Psoas muscle (tissue), 8 donors: ENCODE results near the gene MATN1. TPM values are rescaled to one million over a fixed set of nuclear protein-coding genes. Genes with fewer than 3 reads are reported as not detected.

ENCODE experiments used
- ATAC-seq, 4 donors: fragments of 200-7000 bp; cut with Tn5 transposase; one replicate each; pipeline ENCODE4 v1.9.1; 2020; ENCODE audit warnings: moderate library complexity in 3 of 4, mild to moderate bottlenecking in 2 of 4
- DNase-seq, 2 donors: peaks; one replicate each; pipeline ENCODE4 v3.0.0-alpha.2; 2020
- H3K27ac ChIP-seq: fragments of 200-600 bp; one replicate; pipeline ENCODE4 v1.8.0; 2022
- H3K27me3 ChIP-seq, 3 donors: fragments of 200-600 bp in 1 of 3; one replicate each; pipeline versions ENCODE4 v1.6.1 to v1.8.0; 2013 to 2022; ENCODE audit warnings: low read length in 2 of 3, mild to moderate bottlenecking in 2 of 3, moderate library complexity in 1 of 3; ENCODE audit not compliant: insufficient read depth in 3 of 3
- H3K36me3 ChIP-seq, 2 donors: fragments of 200-600 bp in 1 of 2; one replicate each; pipeline versions ENCODE4 v1.6.1 to v1.8.0; 2013 to 2022; ENCODE audit warnings: low read depth in 1 of 2, mild to moderate bottlenecking in 1 of 2, moderate library complexity in 1 of 2; ENCODE audit not compliant: insufficient read depth in 1 of 2
- H3K4me1 ChIP-seq: fragments of 200-600 bp; one replicate; pipeline ENCODE4 v1.8.0; 2022
- H3K4me3 ChIP-seq: fragments of 200-600 bp; one replicate; pipeline ENCODE4 v1.8.0; 2022; ENCODE audit warnings: mild to moderate bottlenecking
- H3K9me3 ChIP-seq: fragments of 200-600 bp; one replicate; pipeline ENCODE4 v1.8.0; 2022
- WGBS, 3 donors: extraction: QIAGEN DNeasy Blood & Tissue Kit; methylation state at CpG; one replicate each; pipeline versions ENCODE4 v1.1.6 to v1.1.7; 2013; 5-methylcytosine and 5-hydroxymethylcytosine counted together
- intact Hi-C, 2 donors: fragments of 100-400 bp; cut with DNase I; formaldehyde crosslinking; loops; one replicate each; pipeline versions ENCODE4 v1.11.0 to v1.14.2; 2022
- polyA plus RNA-seq, 3 donors: library from polyadenylated mRNA; stranded (reverse); fragments of 200-250 nt; gene quantifications; one replicate each; pipeline ENCODE4 v1.2.3, GENCODE V29; 2013
- total RNA-seq, 4 donors: library from RNA; stranded (reverse); fragmentation: NEBNext Ultra II Directional in 2 of 4; extraction: Animal tissue kit (Norgen Biotek cat#: 25700) in 2 of 4; gene quantifications; one replicate each; pipeline versions ENCODE4 v1.2.1 to v1.2.4, GENCODE V29; 2021 to 2023
- TF ChIP-seq, protein P1 (sequence below): fragments of 200-600 bp; IDR thresholded peaks from one replicate; pipeline ENCODE4 v1.8.0; 2022; ENCODE audit warnings: antibody characterized with exemption
- donor health status: healthy with polysubstance abuse.
- donor health status: DM: no; HTN: no; CAD: no; lungs with moderate emphysema.
- donor health status: Bipolar disorder and iron deficiency.
- donor health status: healthy.
- donor health status: DM: yes; HTN: yes; CAD: no.
- donor health status: DM: no; HTN: no; CAD: no.
- donor health status: DM: no; HTN: no; CAD: no.
- donor health status: DM: yes; HTN: yes; CAD: no.

Gene MATN1
- total and polyA plus RNA-seq, 7 donors = 0.03 to 0.07 (median 0.04) TPM; not detected in 4

DNA sequence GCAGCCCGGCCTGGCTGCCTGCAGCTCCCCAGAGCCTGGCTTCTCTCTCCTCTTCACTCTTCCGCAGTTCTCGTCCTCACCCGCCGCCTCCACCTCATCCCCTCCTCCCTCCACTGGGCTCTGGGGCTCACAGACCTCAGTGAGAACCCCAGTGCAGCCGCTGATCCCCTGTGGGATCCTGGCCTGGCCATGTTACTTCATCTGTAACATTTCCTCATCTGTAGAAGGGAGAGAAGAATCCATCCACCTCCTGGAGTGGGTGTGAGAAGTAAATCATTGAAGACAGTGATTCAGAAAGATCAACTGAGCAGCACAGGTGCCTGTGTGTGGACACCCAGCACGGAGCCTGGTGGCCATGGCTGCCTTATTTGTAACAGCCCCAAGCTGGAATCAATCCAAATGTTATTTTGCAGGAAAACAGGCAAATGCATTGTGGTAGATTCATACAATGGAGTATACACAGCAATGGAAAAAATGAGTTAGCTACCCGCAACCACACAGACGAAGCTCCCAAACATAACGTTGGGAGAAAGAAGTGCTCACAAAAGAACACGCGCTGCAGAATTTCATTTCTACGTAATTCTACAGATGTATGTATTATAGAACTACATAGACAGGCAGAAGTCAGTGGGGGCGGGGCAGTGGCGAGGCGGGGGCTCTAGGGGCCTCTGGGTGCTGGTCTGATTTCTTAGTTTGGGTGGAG lies 25.5 kb upstream of the MATN1 start:
- Histone ChIP-seq H3K27ac (no peak overlapping the region), H3K4me1 (no peaks in the 10 kb centered on the region), H3K9me3 (no peaks in the 10 kb centered on the region), H3K27me3 (peaks cover 0 to 2% (median 0%) of the 10 kb centered on the region in 3 donors), H3K36me3 (no peaks in the 10 kb centered on the region), H3K4me3 (no peak overlapping the region)
- WGBS, 3 donors = 68 to 78% (median 72%) methylated on average over 15 to 16 of the region's 16 CpGs
- TF ChIP-seq, protein P1, sequence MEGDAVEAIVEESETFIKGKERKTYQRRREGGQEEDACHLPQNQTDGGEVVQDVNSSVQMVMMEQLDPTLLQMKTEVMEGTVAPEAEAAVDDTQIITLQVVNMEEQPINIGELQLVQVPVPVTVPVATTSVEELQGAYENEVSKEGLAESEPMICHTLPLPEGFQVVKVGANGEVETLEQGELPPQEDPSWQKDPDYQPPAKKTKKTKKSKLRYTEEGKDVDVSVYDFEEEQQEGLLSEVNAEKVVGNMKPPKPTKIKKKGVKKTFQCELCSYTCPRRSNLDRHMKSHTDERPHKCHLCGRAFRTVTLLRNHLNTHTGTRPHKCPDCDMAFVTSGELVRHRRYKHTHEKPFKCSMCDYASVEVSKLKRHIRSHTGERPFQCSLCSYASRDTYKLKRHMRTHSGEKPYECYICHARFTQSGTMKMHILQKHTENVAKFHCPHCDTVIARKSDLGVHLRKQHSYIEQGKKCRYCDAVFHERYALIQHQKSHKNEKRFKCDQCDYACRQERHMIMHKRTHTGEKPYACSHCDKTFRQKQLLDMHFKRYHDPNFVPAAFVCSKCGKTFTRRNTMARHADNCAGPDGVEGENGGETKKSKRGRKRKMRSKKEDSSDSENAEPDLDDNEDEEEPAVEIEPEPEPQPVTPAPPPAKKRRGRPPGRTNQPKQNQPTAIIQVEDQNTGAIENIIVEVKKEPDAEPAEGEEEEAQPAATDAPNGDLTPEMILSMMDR = no peak
- intact Hi-C loops = no loop called here
- ATAC-seq (no peak), DNase-seq (no peak)

DNA sequence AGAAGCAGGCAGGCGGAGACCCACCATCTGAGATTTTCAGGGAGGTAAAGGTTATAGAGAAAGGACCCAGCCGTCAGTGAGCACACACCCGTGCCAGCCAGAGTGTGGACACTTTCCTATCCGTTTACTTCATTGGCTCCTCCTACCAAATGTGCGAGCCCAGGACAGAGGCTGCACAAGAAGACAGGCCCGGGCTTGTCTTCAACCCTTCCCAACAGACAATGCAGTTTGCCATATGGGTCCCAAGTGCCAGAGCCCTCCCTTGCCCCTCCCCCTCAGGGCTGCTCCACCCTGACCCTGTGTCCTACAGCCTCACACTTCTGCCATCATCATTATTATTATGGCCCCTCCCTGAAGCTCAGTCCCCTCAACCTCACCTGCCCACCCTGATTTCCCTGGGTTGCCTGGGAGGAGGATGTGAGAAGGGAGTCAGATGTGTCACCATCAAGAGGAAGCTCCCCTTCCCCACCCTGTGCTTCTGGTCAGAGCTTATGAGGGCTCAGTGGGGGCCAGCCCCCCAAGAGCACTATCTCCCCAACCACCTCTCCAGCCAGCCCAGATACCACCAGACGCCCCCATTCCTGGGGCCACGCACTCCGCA lies 24.8 kb upstream of the MATN1 start:
- H3K36me3 ChIP-seq = no peaks in the 10 kb centered on the region
- H3K4me3 ChIP-seq = no peak overlapping the region
- H3K4me1 ChIP-seq = no peaks in the 10 kb centered on the region
- H3K9me3 ChIP-seq = no peaks in the 10 kb centered on the region
- TF ChIP-seq, protein P1 = no peak
- no peak overlapping the region for H3K27ac ChIP-seq
- DNase-seq (no peak), ATAC-seq (no peak)
- intact Hi-C loops = no loop called here
- H3K27me3 ChIP-seq = peaks cover 0 to 2% (median 0%) of the 10 kb centered on the region in 3 donors
- WGBS, 3 donors = 51 to 69% (median 61%) methylated on average over 9 of the region's 9 CpGs

DNA sequence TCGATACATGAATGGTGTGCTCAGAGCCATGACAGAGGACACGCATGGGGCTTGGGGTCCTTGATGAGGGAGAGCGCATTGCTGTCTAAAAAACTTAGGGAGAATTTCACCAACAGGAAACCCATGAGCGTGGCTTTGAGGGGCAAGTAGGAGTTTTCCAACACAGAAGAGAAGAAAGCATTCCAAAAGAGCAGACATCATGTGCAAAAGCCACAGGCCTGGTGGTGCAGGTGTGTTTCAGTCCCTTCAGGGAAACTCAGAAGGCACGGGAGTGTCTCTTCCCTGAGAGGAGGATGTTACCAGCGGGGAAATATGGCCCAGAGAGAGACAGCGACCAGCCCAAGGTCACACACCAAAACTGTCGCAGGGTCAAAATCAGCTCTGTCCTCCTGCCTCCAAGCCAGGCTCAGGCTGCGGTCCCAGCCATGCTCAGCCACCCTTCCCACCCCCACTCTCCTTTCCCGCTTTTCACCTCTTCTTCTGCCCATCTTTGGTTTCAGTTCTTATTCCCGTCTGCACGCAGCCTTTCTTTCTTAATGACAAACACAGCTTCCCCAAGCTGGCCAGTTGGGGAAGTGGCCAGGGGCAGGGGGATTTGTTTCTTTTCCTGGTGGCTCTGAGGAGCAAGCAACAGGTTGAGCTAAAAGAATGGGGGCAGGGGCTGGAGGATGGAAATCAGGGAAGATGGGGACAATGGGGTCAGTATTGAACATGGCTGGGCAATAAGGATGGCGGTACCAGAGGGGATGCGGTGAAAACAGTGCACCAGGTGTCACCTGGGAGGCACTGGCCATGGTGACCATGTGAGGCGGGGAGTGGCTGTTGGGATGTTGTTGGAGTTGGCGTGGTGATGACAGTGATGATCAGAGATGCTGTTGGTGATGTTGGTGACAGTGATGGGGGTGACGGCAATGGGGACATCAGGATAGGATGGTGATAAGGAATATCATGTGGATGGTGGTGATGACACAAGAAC lies 23.9 kb upstream of the MATN1 start:
- ATAC-seq = no peak
- Histone ChIP-seq H3K27ac (no peak overlapping the region), H3K9me3 (no peaks in the 10 kb centered on the region), H3K4me3 (no peak overlapping the region), H3K36me3 (no peaks in the 10 kb centered on the region), H3K27me3 (peaks cover 0 to 2% (median 0%) of the 10 kb centered on the region in 3 donors), H3K4me1 (no peaks in the 10 kb centered on the region)
- TF ChIP-seq, protein P1 = no peak
- intact Hi-C loops = no loop called here
- no peak for DNase-seq
- 88 to 97% (median 94%) methylated on average over 17 of the region's 17 CpGs for WGBS, 3 donors

DNA sequence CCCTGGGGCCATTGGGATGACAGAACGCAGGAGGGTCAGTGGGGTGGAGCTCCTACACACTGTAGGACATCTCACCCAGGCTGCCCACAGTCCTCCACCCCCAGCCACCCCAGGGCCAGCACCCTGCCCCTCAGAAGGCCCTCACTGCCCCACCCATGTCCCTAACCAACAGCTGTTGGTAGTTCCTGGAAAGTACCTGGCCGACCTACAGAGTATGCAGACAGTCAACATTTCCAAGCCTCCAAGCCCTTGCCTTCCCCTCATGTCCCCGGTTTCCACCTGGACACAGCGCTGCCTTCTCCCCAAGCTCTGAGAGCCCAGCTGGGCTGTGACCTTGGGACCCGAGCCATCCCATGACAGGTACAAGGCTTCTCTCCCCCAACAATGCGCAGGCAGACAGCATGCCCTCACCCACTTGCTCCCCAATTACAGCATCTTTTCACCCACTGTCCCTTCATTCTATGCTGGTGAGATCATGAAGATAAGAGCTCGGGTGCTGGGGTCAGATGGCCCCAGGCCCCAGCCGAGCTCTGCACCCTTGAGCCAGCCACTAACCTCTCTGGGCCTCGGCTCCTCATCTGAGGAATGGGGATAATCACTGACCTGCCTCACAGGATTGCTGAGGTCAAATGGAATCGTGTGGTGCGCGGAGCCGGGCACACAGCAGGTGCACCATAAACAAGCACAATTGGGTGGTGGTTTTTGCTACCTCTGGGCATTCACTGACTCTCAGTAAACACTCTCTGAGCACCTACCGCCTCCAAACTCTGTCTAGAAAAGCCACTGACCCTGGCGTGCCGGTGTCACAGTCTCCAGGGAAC lies 23.0 kb upstream of the MATN1 start:
- Histone ChIP-seq H3K4me1 (no peaks in the 10 kb centered on the region), H3K27me3 (peaks cover 0 to 2% (median 0%) of the 10 kb centered on the region in 3 donors), H3K27ac (no peak overlapping the region), H3K4me3 (no peak overlapping the region), H3K9me3 (no peaks in the 10 kb centered on the region), H3K36me3 (no peaks in the 10 kb centered on the region)
- intact Hi-C loops = no loop called here
- ATAC-seq = peak in 1 of 4 donors; percentile 31
- 82 to 87% (median 83%) methylated on average over 16 of the region's 16 CpGs for WGBS, 3 donors
- TF ChIP-seq, protein P1 = no peak
- DNase-seq = no peak
